HFFc6 (cell line): ENCODE results near the gene CHST12. TPM values are rescaled to one million over a fixed set of nuclear protein-coding genes. Genes with fewer than 3 reads are reported as not detected.
"Not testable (repeated sequence)": the region's sequence is repeated elsewhere in the genome, so short reads cannot be mapped to it uniquely, and the experiment has no call there.

ENCODE experiments used
- DNase-seq: peaks from one replicate; pipeline ENCODE4 v3.0.0-alpha.2; 2018
- H3K27ac Mint-ChIP-seq: 2 replicates; pipeline ENCODE4 v1.8.0; 2020; ENCODE audit warnings: mild to moderate bottlenecking, mixed read lengths
- H3K27me3 Mint-ChIP-seq: 2 replicates; pipeline ENCODE4 v1.8.0; 2021; ENCODE audit warnings: mild to moderate bottlenecking, moderate library complexity, mixed read lengths; ENCODE audit not compliant: insufficient read depth
- H3K36me3 Mint-ChIP-seq: 2 replicates; pipeline ENCODE4 v1.8.0; 2021; ENCODE audit warnings: low read depth, mixed read lengths
- H3K4me1 Mint-ChIP-seq: 2 replicates; pipeline ENCODE4 v1.8.0; 2020; ENCODE audit warnings: low read depth, mixed read lengths
- H3K4me3 Mint-ChIP-seq: 2 replicates; pipeline ENCODE4 v1.8.0; 2020; ENCODE audit warnings: mild to moderate bottlenecking, moderate library complexity, mixed read lengths
- H3K9me3 Mint-ChIP-seq: 2 replicates; pipeline ENCODE4 v1.8.0; 2020; ENCODE audit warnings: mild to moderate bottlenecking, mixed read lengths
- CTCF ChIP-seq: fragments of 200-600 bp; sonication (generic); IDR thresholded peaks from 2 replicates; pipeline ENCODE4 v1.5.0; 2021; ENCODE audit warnings: antibody characterized with exemption, mild to moderate bottlenecking
- total RNA-seq, 6 experiments: library from RNA; stranded (reverse); fragmentation: NEBNext Ultra II Directional; extraction: Animal tissue kit (Norgen Biotek cat#: 25700); gene quantifications; 2 replicates in 1 of 6; 3 replicates in 5 of 6; pipeline ENCODE4 v1.2.3, GENCODE V29; 2021

Gene CHST12
- total RNA-seq, 6 experiments from 2014 or later = 25.7 to 31.4 (median 27.2) TPM

GRCh38 chr7:2416650-2417049, 13.2 kb downstream of the CHST12 start:
- H3K27ac Mint-ChIP-seq = no peak overlapping the region
- no peaks in the 10 kb centered on the region for H3K9me3 Mint-ChIP-seq
- H3K36me3 Mint-ChIP-seq = 0 out of 2 replicates have a peak, but pooled peaks cover 4% of the 10 kb centered on the region
- TF ChIP-seq CTCF = no peak
- H3K27me3 Mint-ChIP-seq = no peaks in the 10 kb centered on the region
- DNase-seq = no peak
- H3K4me1 Mint-ChIP-seq = peaks cover 42% of the 10 kb centered on the region
- H3K4me3 Mint-ChIP-seq = no peak overlapping the region

DNA sequence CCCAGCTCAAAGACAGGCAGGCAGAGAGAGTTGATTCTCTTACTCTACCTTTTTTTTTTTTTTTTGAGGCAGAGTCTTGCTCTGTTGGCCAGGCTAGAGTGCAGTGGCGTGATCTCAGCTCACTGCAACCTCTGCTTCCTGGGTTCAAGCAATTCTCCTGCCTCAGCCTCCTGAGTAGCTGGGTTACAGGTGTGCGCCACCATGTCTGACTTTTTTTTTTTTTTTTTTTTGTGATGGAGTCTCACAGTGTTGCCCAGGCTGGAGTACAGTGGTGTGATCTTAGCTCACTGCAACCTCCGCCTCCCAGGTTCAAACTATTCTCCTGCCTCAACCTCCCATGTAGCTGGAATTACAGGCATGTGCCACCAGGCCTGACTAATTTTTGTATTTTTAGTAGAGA, 13.8 kb downstream of the CHST12 start:
- not testable (repeated sequence) for H3K36me3 Mint-ChIP-seq, DNase-seq, H3K27ac Mint-ChIP-seq, H3K4me3 Mint-ChIP-seq, H3K9me3 Mint-ChIP-seq, H3K27me3 Mint-ChIP-seq
- H3K4me1 Mint-ChIP-seq = peaks cover 38% of the 10 kb centered on the region

- Mint-ChIP-seq H3K27ac (0 out of 2 replicates have a peak overlapping the region, but pooled peaks have one; percentile 16), H3K27me3 (no peaks in the 10 kb centered on the region), H3K4me1 (peaks cover 30% of the 10 kb centered on the region), H3K36me3 (0 out of 2 replicates have a peak, but pooled peaks cover 4% of the 10 kb centered on the region), H3K4me3 (no peak overlapping the region), H3K9me3 (no peaks in the 10 kb centered on the region)
- peak; percentile 12 for DNase-seq
- no peak for TF ChIP-seq CTCF
These were observed 14.6 kb downstream of the CHST12 start for GRCh38 chr7:2417981-2418481.

GRCh38 chr7:2420216-2420933, 17.0 kb downstream of the CHST12 start:
- Mint-ChIP-seq H3K9me3 (no peaks in the 10 kb centered on the region), H3K27ac (no peak overlapping the region), H3K4me3 (no peak overlapping the region), H3K27me3 (no peaks in the 10 kb centered on the region; the same call in 1 of the 2 replicates), H3K36me3 (0 out of 2 replicates have a peak, but pooled peaks cover 4% of the 10 kb centered on the region), H3K4me1 (peaks cover 18% of the 10 kb centered on the region)
- DNase-seq = no peak
- no peak for TF ChIP-seq CTCF

- Mint-ChIP-seq H3K27me3 (no peaks in the 10 kb centered on the region; the same call in 1 of the 2 replicates), H3K4me1 (peaks cover 11% of the 10 kb centered on the region), H3K9me3 (no peaks in the 10 kb centered on the region), H3K27ac (no peak overlapping the region), H3K36me3 (0 out of 2 replicates have a peak, but pooled peaks cover 4% of the 10 kb centered on the region), H3K4me3 (no peak overlapping the region)
- TF ChIP-seq CTCF = no peak
- DNase-seq = no peak
These were observed 18.5 kb downstream of the CHST12 start for GRCh38 chr7:2421943-2422310.

DNA sequence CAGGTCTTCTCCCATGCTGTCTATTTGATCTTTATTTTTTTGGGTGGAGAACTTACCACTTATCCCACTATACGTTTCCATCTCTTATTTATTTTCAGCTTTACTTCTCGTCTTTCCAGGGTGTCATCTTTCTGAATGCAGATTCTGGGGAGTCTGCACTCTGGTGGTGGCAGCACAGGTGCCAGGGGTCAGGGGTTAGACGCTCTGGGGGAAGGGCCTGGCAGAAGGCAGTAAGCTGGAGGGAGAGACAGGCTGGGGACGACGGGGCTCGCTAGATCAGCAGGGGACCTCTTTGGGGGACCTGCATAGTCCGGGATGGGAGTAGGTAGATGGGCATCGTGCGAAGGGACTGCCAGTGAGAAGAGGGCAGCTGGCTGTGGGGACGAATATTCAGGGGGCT, 22.3 kb downstream of the CHST12 start:
- Mint-ChIP-seq H3K36me3 (peaks cover 1% of the 10 kb centered on the region), H3K9me3 (peaks cover 1% of the 10 kb centered on the region), H3K27ac (no peak overlapping the region), H3K27me3 (no peaks in the 10 kb centered on the region; the same call in 1 of the 2 replicates), H3K4me1 (no peaks in the 10 kb centered on the region), H3K4me3 (no peak overlapping the region)
- no peak for TF ChIP-seq CTCF
- no peak for DNase-seq
